Amniotic stem cell (primary cell): ENCODE results near the gene SYT1.

Source experiments
- DNase-seq: peaks from one replicate; lab custom pipeline; 2025; lab: John Stamatoyannopoulos, UW

The SYT1 gene

DNA sequence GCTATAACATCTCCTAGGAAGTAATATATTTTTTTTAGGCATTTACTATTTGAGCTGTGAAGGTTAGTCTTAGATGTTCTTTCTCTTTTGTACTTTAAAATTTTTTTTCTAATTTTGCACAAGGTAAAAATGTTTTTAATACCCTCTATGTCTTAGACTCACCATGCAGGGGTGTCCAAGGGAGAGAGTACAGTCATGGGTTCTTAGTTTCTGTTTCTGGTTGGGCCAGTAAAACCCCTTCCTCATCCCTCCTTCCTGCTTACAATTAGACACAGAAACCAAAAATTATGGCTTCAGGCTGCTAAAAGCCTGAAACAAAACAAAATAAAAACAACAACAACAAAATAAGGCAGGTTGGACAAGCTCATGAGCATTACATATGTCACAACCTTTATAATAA is 193.0 kb downstream of the SYT1 start:
- no peak for DNase-seq

DNA sequence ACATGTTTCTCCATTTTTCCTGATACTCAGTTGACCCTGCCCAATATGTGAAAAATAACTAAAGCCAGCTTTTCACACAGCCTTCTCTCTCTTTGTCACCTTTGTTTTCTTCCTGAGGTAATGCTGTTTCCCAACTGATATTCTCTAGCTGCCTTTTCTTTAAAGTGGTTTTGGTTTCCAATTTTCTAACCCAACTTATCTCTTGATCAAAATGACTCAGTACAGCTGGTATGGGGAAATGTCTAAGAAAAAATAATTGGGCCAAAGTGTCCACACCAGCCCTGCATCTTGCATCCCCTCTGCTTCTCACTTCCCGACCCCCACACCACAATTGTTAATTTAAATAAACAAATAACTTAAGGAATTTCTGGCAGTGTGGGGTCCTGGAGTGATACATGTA is 193.8 kb downstream of the SYT1 start:
- DNase-seq = no peak

DNA sequence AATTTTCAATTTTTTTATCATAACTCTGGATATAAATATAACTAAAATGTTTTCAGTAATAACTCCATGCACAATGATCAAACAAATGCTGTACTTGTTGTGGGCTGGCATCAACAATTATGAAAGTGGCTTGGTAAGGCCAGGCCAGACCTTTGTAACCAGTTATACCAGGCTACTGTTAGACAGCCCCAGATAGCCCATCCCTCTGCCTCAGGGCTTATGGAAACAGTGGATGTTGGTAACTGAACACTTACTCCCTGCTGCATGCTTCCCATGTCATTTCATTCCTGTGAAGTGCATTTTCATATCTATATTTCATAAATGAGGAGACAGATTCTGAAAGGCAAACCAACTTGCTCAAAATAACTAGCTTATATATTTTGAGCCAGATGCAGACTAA is 195.0 kb downstream of the SYT1 start:
- no peak for DNase-seq

DNA sequence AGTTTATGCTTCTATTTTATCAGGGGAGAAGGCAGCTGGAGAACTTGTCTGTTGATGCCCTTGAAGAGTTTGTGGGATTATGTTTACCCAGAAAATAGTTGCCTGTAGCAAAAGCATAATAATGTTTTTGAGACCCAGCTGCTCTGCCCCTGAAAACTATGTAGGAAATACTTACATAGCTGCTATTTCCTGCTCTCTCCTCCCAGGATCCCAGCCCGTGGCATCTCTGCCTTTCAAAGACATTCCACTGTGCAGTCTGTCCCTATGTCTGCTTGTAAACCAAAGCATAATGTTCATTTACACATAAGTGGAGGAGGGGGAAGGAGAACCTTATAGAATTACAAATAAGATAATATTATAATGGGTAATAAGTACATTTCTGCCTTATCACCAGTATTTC is 198.7 kb downstream of the SYT1 start:
- DNase-seq = no peak

DNA sequence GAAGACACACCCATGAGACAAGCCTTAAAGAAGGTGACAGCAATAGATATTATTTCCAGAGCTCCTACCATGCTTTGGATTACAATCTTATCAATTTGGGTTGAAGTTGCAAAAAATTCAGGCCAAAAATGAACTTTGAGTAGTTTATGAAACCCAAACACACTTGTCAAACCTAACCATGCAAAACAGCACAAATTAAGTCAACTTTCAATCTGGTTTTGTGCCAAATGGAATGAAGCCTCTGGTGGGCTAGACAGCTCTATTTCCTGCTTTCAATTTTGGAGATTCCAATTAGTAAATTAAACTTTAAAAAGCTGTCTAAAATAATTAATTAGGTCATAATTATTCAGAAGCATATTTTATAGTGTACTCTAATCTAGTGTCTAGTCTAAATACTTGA is 203.4 kb downstream of the SYT1 start:
- no peak for DNase-seq

DNA sequence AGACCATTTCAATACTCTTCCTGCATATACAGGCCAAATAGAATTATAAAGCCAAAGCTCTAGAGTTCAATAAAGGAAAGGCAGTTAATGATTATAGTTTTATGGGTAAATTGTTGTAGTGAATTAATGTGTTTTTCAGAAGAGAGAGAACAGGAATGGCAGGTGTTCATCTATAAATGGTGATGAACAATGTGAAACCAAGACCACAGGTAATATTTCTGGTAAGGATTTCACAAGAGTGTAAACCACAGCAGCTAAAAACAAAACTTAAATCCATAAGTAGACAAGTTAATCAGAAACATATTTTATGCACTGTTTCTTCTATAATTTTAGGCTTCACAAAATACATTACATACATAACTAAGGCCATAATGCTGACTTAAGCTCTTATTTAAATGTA is 204.4 kb downstream of the SYT1 start:
- DNase-seq = no peak

DNA sequence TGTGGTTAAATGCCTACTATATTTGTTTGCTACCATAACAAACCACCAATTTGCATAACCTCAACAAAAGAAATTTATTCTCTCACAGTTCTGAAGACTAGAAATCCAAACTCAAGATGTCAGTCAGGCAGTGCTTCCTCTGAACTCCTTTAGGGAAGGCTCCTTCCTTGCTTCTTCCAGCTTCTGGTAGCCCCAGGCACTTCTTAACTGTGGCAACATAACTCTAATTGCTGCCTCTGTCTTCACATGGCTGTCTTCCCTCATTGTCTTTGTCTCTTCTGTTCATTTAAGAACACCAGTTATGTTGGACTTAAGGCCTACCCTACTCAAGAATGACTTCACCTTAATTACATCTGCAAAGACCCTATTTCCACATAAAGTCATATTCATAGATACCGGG is 206.9 kb downstream of the SYT1 start:
- DNase-seq = no peak

DNA sequence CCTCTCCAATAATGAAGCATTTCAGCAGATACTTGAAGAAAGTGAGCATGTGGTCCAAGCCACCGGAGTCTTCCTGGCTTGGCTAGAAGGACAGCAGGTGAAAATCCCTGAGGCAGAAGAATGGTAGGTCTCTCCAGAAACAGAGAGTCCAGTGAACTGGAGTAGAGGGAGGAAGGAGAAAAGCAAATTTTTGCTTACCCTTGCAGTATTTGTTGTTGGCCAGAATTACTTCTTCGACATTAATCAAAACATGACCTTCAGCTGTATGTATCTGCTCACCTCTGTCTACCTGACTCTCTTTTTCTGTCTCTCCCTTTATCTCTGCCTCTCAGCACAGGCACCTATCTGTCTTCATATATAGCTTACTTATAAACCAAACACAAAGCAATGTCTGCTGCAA is 208.9 kb downstream of the SYT1 start:
- no peak for DNase-seq

DNA sequence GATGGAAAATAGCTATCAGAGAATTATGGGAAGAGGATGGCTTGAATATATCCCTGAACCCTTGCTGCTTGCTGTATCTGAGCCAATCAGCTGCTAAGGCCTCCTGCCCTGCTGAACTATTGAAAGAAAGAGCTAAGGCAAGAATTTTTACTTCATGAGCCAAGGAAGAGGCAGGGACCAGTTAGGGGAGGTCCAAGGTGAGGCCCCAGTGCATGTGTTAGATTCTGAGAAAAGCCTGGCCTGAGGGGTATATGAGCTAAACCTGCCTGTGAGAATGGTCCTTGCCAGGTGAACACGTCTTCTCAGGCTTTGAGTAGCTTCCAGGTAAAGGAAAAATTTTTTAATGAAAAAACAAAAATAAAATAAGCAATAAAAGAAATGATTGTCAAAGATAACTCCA is 218.0 kb downstream of the SYT1 start:
- no peak for DNase-seq

DNA sequence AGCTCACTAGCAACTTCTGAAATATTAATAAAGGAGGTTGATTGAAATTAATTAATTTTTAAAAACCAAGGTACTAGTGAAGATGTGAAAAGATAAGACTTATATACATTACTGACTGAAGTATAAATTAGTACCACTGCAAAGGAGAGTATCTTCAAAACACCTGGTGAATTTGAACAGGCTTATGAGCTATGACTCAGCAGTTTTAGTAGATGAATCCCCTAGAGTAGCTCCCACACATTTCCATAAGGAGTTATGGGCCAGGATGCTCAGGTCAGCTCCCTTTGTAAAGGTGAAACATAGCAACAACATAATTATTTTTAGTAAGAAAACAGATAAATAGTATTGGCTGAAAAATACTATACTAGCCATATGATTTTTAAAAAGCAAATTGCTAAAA is 218.6 kb downstream of the SYT1 start:
- no peak for DNase-seq

DNA sequence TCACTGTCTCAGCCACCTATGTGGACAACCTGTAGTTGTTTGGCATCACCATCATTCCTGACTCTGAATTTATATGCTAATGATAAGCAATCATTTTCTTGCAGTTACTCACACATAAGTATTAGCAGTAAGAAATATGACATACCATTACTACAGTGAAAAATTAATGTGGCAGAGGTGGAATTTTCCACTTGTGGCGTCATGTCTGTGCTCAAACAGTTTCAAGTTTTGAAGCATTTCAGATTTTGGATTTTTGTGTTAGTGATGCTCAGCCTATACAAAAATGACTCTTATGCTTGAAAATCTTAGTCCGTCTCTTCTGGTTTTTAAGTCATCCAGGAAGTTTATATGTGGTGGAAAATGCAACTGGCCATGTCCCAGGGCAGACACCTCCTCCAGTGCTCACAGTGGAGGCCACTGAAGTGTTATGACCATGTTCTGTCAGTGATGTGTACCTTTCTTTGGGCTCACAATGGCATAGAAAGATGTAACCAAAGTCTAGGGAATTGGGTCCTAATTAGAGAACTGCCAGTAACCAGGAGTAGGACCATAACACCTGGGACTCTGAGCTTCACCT is 220.6 kb downstream of the SYT1 start:
- no peak for DNase-seq

DNA sequence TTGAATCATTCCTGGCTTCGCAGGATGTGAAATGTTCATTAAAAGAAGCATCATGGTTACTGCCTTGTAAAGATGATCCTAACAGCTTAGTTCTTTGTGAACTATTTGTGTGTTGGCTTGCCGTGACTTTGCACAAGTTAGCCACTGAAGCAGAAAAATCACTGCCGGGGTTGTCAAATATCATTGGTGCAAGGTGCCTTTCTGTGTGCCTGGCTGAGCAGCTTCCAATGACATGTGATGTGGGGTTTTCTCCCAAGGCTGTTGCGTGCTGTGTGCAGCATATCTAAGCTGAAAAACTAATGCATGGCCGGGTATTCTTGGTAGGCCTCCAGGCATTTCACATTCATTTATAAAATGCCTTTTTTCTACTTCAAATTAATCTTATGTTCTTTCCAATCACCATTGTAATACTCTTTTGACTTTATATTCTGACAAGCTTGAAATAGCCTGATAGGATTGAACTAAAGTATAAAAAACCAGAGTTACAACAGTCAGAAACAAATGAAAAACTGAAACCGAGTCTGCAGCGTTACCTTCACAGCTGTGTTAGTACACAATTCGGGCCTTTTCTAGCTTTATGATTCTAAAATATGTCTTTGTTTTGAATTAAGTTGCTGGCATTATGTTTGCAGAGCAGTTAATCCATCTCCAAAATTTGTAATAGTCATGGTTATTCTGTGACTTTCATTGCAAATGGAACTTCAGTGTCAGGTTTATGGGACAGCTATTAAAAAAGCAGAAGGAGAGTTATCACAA is 222.1 kb downstream of the SYT1 start:
- no peak for DNase-seq

DNA sequence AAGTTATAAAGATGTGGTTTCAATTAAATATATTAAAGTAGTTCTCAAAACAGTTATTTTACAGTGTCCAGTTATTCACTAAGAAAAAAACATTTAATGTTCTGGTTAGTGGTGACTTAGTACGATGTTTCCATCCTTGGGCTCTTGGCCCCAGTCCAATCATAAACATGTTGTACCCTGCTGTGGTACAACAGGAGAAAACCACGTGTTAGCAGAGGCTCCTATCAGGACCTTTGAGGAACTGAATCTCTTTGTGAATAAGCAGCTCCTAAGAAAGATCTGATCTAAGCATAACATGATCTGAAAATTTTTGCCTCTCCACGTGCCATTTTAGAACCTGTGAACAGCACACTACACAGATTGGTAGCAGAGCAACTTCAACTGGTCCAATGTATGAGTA is 234.0 kb downstream of the SYT1 start:
- no peak for DNase-seq

DNA sequence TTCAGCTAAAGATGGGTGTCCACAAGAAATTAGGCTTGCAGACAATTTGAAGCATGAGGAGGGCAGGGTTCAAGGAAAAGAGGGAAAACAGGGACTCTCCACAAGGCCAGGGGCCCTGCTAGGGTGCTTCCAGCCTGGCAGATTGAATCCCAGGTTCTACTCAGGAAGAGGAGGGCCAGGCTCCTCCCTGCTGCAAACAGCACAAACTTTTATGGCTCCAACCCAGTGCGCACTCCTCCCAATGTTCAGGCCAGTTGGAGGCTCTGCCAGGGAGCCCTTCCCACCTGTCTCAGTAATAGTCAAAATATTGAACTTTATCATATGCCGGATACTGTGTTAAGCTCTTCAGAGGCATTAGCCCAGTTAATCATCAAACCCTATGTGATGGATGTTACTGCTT is 244.4 kb downstream of the SYT1 start:
- no peak for DNase-seq

DNA sequence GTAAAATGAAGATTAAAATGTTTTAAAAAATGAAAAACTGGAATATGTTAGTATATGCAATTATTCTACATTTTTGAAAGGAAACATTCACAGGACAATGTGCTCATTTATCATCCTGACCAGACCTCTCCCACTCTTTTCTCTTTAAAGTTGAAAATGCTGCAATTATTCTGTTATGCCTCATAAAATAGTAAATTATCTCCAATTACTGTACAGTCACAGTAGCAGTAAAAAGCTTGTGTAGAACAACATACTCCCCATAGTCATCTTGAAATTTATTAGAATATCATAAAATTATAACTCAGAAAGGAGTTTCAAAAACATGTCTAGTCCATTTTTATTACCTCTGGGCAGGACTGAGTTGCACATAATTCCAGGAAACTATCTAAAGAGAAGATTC is 250.3 kb downstream of the SYT1 start:
- no peak for DNase-seq

DNA sequence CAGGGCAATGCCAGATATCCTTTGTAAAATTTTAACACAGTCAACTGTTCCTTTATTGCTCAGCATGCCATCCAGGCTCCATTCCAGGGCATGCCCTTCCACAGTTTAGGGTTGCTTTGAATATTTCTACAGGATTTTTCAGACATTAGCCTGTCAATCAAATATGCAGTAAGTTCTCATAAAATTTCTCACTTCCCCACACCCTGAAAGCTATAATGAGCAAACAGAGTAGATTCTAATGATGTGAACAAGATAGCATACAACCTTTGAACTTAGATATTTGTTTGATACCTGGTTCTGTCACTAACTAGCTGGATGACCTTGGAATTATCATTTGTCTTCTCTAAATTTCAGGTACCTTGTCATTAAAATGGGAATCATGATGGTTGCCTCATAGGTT is 251.2 kb downstream of the SYT1 start:
- no peak for DNase-seq

DNA sequence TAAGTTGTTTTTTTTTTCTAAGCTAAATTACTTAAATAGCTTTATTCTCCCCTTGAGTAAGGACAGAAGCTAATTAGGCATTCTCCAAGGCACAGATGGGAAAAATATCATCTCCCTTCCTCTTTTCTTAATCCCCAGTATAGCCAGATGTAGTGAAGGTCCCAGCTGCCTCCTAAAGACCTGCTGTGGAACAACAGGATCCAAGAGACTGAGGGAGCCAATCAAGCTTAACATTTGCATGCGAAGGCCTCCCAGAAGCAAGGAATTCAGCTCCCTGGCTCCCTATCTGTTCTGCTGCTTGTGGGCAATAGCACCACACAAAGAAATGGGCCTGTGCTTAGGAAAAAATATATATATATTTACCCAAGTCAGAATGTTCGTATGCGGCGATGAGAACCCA is 255.2 kb downstream of the SYT1 start:
- DNase-seq = no peak

DNA sequence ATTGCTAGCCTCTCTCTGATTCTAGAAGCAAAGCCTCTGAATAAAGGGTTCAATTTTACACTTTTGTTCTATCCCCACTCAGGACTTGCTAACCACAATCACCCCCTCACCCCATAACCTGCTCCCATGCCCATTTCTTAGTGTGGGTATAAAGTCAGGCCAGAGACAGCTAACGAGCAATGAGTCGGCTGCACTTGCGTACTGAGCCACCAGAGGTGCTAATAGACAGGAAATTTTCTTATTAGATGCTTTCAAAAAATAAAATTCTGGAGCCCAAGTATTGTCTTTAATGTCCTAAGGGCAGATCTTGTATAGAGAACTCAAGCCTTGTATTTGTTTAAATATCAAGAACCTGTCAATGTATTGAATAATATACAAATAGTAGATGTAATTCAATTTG is 256.9 kb downstream of the SYT1 start:
- no peak for DNase-seq

DNA sequence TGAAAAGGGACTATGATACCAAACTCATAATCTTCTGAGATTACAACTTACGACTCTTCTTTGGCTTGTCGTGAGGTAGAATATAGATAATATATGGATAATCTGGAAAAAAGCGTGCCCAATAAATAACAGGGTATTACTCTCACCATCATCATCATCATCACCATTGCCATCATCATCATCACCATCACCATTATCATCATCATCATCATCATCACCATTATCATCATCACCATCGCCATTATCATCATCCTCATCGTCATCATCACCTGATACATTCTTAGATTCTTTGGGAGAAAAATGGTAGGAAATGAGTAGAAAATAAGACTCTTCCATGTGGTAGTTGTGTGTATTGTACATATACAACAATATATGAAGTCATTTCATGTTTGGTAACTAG is 259.8 kb downstream of the SYT1 start:
- no peak for DNase-seq

DNA sequence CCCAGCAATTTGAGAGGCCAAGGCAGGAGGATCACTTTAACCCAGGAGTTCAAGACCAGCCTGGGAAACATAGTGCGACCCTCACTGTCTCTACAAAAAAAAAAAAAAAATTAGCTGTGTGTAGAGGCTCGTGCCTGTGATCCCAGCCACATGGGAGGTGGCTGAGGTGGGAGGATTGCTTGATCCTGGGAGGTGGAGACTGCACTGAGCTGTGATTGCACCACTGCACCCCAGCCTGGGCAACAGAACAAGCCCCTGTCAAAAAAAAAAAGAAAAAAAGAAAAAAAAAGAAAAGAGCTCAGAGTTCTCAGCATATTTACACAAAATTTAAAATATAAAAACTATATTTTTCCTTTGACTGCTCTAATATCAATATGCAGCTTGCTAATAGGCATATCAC is 260.8 kb downstream of the SYT1 start:
- DNase-seq = no peak

DNA sequence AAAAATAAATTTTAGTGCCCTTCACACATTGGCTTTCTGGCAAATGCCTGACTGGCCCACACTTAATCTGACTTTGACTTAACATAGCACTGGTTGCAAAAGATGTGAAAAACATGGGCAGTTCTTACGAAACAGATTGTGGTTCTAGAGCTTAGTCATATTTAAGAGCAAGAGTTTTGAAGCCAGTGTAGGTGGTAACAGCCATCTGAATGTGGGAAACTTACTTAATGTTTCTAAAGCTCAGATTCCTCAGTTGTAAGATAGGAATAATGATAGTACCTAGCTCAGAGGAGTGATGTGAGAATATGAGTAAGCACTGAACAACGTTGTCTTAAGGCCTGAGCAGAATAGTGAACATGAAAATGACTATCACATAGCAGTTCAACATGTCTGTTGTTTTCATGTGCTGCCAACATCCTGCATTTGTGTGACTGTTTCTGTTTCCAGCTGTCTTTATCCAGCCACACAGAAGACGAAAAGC is 262.7 kb downstream of the SYT1 start:
- DNase-seq = no peak

DNA sequence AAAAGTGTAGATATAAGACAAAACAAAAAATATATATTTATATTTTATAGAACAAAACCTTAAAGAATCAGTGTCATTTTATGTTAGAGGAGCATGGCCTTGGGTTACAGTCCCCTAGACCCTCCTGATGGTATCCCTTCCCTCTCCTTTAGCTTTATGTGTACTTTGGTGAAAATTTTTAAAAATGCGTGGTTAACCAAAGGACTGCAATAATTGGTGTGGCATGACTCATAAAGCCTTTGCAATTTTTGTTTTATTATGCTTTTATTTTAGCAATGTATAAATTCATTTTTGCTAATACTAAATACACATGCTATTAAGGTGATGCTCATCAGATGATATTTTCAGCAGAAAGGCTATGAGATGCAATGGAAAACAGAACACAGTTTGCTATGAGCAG is 264.4 kb downstream of the SYT1 start:
- DNase-seq = no peak

DNA sequence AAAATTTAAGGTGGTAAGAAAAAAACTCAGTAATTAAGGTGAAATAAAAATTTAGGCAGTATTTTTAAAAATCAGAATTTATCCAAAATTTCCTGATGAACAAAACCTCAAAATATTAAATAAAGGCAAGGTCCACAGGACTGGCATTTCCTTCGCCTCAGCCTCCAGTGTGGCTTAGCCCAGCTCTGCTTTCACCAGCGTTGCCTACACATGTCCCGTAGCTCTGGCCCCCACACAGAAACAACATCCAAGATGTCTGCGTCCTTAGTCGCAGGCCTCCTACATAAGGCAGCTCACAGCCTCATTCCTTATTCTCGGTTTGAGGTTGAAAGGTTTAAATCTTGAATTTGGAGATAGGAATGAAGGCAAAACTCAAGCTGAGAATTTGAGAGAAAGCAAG is 274.3 kb downstream of the SYT1 start:
- no peak for DNase-seq

DNA sequence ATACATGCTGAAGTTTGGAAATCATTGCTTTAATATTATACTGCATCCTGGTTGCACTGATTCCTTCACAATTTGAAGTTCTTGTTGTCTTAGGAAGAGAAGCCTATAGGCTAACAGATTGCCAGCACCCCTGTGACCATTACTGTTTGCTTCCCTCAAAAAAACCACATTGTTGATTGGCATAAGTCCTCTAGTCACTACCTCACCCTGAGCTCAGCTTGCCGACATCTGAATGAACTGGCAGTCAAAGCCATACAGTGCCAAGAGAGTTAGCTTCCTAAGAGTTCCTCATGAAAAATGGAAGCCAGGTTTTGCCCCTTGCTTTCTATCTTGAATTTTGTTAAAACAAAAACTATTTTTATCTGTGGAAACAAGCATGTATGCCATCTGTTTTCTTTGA is 276.1 kb downstream of the SYT1 start:
- no peak for DNase-seq
